ENCODE data around the gene AP2B1.

Gene AP2B1

DNA sequence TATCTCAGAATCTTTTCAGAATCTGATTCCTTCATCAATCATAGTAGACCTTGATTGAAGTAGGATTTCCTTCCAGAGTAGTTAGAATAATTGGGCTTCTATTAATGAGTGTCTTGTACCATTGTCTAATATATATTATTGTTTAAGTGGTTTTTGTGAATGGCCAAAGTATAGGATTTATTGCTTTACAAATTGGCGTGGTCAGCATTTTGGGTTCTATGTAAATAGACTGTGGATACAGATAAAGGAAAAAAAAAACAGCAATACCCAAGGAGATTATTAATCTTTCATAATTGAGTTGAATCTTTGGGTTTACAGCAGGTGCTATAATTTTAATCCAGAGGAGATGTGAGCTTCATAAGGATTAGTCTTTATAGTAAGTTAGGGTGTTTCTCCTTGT is 64.3 kb downstream of the AP2B1 start:
- peaks cover 29% of the 10 kb centered on the region for H3K36me3 ChIP-seq (ENCODE audit: control insufficient read depth, low read depth, low read length)
- no peak overlapping the region for H3K27ac ChIP-seq (ENCODE audit: low read length)
- no peaks in the 10 kb centered on the region for H3K27me3 ChIP-seq (ENCODE audit: control insufficient read depth, insufficient read depth, low read length)
- H3K4me3 ChIP-seq (ENCODE audit: low read length): no peak overlapping the region
- H3K4me1 ChIP-seq (ENCODE audit: control insufficient read depth, low read depth, low read length): no peaks in the 10 kb centered on the region
- no peak overlapping the region for H3K9ac ChIP-seq (ENCODE audit: low read length)
- H3K9me3 ChIP-seq (ENCODE audit: control insufficient read depth, low read depth, low read length): no peaks in the 10 kb centered on the region

DNA sequence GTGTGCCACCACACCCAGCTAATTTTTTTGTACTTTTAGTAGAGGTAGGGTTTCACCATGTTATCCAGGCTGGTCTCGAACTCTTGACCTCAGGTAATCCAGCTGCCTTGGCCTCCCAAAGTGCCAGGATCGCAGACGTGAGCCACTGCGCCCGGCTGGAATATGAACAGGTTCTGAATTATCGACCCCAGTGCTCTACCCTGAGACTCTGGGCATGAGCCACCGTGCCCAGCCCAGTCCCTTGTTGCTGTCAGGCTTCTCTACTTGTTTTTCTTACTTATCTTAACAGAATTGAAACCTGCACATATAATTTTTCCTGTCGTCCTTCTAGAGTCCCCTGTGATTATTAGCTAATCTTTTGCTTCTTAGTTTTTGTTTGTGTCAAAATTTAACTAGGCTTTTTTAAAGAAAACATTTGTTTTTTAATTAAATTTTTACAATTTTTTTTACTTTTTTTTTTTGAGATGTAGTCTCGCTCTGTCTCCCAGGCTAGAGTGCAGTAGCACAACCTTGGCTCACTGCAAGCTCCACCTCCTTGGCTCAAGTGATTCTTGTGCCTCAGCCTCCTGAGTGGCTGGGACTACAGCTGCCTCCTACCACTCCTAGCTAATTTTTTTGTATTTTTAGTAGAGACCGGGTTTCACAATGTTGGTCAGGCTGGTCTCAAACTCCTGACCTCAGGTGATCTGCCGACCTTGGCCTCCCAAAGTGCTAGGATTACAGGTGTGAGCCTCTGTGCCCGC is 66.7 kb downstream of the AP2B1 start:
- Histone ChIP-seq H3K4me1 (ENCODE audit: control insufficient read depth, low read depth, low read length) (no peaks in the 10 kb centered on the region), H3K9ac (ENCODE audit: low read length) (no peak overlapping the region), H3K27ac (ENCODE audit: low read length) (no peak overlapping the region), H3K4me3 (ENCODE audit: low read length) (no peak overlapping the region), H3K27me3 (ENCODE audit: control insufficient read depth, insufficient read depth, low read length) (no peaks in the 10 kb centered on the region), H3K9me3 (ENCODE audit: control insufficient read depth, low read depth, low read length) (no peaks in the 10 kb centered on the region), H3K36me3 (ENCODE audit: control insufficient read depth, low read depth, low read length) (peaks cover 35% of the 10 kb centered on the region)

DNA sequence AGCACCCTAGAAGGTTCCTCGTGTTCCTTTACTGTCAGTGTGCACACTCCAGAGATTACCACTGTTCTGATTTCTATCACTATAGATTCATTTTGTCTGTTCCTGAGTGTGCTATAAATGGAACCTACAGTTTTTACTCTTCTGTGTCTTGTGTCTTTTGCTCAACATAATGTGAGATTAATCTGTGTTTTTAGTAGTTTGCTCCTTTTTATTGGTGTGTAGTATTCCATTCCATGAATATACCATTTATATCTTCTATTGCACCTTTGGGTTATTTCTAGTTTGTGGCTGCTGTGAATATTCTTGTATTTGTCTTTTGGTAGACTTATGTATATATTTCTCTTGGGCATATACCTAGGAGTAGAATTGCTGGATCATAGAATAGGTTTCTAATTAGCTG is 68.2 kb downstream of the AP2B1 start:
- Histone ChIP-seq H3K9me3 (ENCODE audit: control insufficient read depth, low read depth, low read length) (no peaks in the 10 kb centered on the region), H3K9ac (ENCODE audit: low read length) (no peak overlapping the region), H3K36me3 (ENCODE audit: control insufficient read depth, low read depth, low read length) (peaks cover 43% of the 10 kb centered on the region)

DNA sequence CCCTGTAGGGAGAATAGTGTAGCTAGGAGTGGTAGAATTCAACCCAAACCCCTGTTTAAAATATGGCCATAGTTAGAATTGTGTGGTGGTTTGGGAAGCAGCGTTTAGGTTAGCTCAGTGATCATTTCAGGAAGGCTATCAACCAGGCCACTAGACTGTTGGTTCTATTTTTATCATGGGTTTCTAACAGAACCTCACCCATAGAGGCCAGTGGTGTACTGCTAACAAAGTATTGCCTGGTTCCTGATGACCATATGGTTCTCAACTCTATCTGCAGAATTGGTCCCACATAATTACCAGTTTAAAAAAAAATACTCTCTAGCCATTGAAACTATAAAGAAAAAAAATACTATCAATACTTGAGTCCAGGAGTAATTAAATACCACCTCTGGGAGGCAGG is 73.8 kb downstream of the AP2B1 start:
- no peak overlapping the region for H3K27ac ChIP-seq (ENCODE audit: low read length)
- peaks cover 40% of the 10 kb centered on the region for H3K36me3 ChIP-seq (ENCODE audit: control insufficient read depth, low read depth, low read length)
- H3K4me3 ChIP-seq (ENCODE audit: low read length): no peak overlapping the region
- H3K4me1 ChIP-seq (ENCODE audit: control insufficient read depth, low read depth, low read length): peaks cover 3% of the 10 kb centered on the region
- no peak overlapping the region for H3K9ac ChIP-seq (ENCODE audit: low read length)
- H3K9me3 ChIP-seq (ENCODE audit: control insufficient read depth, low read depth, low read length): no peaks in the 10 kb centered on the region
- H3K27me3 ChIP-seq (ENCODE audit: control insufficient read depth, insufficient read depth, low read length): no peaks in the 10 kb centered on the region

More for the DNA sequence above, 68.2 kb downstream of the AP2B1 start:
- Histone ChIP-seq H3K27me3 (ENCODE audit: control insufficient read depth, insufficient read depth, low read length) (no peaks in the 10 kb centered on the region), H3K27ac (ENCODE audit: low read length) (no peak overlapping the region), H3K4me1 (ENCODE audit: control insufficient read depth, low read depth, low read length) (peaks cover 3% of the 10 kb centered on the region), H3K4me3 (ENCODE audit: low read length) (no peak overlapping the region)

DNA sequence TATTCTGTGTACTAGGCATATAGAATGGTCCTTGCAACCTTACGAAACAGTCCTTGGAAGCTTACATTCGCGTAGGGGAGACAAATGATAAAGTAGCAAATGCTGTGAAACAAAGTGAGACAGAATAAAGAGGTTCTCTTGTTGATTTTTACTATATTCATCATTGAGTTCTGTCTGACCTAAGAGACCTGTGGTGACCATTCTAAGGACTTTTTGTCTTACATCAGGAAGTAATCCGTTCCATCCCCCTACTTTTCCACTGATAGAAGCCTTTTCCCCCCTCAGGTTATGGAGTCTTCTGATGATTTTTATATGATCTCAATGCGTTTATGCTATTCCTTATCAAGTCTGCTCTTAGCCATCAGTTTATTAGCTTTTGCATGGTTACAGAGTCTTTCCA is 77.6 kb downstream of the AP2B1 start:
- Histone ChIP-seq H3K4me1 (ENCODE audit: control insufficient read depth, low read depth, low read length) (peaks cover 8% of the 10 kb centered on the region), H3K9ac (ENCODE audit: low read length) (no peak overlapping the region), H3K36me3 (ENCODE audit: control insufficient read depth, low read depth, low read length) (peaks cover 20% of the 10 kb centered on the region)

DNA sequence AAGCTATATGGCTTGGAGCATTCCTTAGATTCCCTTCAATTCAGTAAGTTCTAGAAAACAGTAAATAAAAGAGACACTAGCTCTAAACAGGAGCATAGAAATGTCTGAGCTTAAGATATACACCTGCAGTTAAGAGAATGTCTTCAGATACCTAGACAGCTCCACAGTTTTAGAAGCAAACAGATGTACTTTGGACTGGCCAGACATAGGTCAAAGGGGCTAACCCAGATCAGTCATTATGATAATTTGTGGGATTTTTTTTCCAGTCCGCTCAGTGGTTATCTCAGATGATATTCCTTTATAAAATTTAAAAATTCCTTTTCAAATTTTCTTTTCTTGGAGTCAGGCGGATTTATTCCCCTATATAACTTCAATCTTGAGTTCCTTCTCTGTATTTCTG is 78.5 kb downstream of the AP2B1 start:
- Histone ChIP-seq H3K36me3 (ENCODE audit: control insufficient read depth, low read depth, low read length) (peaks cover 19% of the 10 kb centered on the region), H3K27ac (ENCODE audit: low read length) (no peak overlapping the region), H3K9me3 (ENCODE audit: control insufficient read depth, low read depth, low read length) (no peaks in the 10 kb centered on the region), H3K9ac (ENCODE audit: low read length) (no peak overlapping the region), H3K4me3 (ENCODE audit: low read length) (no peak overlapping the region), H3K27me3 (ENCODE audit: control insufficient read depth, insufficient read depth, low read length) (no peaks in the 10 kb centered on the region), H3K4me1 (ENCODE audit: control insufficient read depth, low read depth, low read length) (peaks cover 8% of the 10 kb centered on the region)

More for the DNA sequence above, 77.6 kb downstream of the AP2B1 start:
- no peaks in the 10 kb centered on the region for H3K9me3 ChIP-seq (ENCODE audit: control insufficient read depth, low read depth, low read length)
- no peak overlapping the region for H3K27ac ChIP-seq (ENCODE audit: low read length)
- no peaks in the 10 kb centered on the region for H3K27me3 ChIP-seq (ENCODE audit: control insufficient read depth, insufficient read depth, low read length)
- no peak overlapping the region for H3K4me3 ChIP-seq (ENCODE audit: low read length)

DNA sequence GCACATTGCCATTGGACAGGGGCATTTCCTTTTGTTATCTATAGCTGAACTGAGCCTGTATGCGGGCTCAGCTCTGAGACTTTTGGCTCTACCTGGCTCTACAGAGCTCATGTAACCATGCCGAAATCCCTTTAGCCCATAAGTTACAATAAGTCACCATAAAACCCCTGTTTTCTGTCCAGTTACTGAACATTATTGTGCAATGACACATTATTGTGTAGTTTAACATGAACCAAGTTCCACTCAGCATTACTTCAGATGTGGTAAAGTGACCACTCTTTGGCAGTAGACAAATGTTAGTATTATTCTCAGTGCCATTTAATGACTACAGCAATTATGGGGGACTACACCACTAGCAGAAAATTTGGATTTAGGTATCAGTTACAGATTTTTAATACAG is 78.9 kb downstream of the AP2B1 start:
- peaks cover 20% of the 10 kb centered on the region for H3K36me3 ChIP-seq (ENCODE audit: control insufficient read depth, low read depth, low read length)
- H3K4me1 ChIP-seq (ENCODE audit: control insufficient read depth, low read depth, low read length): peaks cover 8% of the 10 kb centered on the region
- no peak overlapping the region for H3K9ac ChIP-seq (ENCODE audit: low read length)
- H3K27me3 ChIP-seq (ENCODE audit: control insufficient read depth, insufficient read depth, low read length): no peaks in the 10 kb centered on the region
- H3K4me3 ChIP-seq (ENCODE audit: low read length): no peak overlapping the region
- no peaks in the 10 kb centered on the region for H3K9me3 ChIP-seq (ENCODE audit: control insufficient read depth, low read depth, low read length)
- no peak overlapping the region for H3K27ac ChIP-seq (ENCODE audit: low read length)

DNA sequence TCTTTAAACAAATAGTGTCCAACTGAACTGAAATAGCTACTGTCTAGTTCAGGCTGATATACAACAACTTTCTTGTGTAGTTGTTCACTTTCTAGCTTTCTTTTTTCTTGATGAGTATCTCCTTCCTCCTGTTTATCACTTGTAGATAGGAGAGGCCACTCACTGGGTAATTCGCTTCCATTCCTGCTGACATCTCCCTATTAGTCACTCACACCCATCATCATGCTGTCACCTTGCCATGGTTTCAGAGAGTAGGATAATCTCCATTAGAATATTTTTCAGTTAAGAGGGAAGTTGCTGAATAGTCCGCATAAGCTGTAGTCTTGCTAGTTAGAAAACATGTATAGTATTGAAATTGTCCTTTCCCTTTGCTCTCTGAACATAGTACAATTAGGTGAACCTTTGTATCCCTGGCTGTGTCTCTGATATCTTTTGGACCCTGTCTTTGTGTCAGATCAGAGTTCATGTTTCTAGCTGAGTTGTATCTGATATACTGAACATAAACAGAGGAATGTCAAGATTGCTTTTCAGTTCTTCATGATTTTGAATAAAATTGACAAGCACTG is 79.9 kb downstream of the AP2B1 start:
- Histone ChIP-seq H3K36me3 (ENCODE audit: control insufficient read depth, low read depth, low read length) (peaks cover 28% of the 10 kb centered on the region), H3K27me3 (ENCODE audit: control insufficient read depth, insufficient read depth, low read length) (no peaks in the 10 kb centered on the region), H3K9me3 (ENCODE audit: control insufficient read depth, low read depth, low read length) (no peaks in the 10 kb centered on the region), H3K4me3 (ENCODE audit: low read length) (no peak overlapping the region), H3K27ac (ENCODE audit: low read length) (no peak overlapping the region), H3K4me1 (ENCODE audit: control insufficient read depth, low read depth, low read length) (peaks cover 8% of the 10 kb centered on the region), H3K9ac (ENCODE audit: low read length) (no peak overlapping the region)

DNA sequence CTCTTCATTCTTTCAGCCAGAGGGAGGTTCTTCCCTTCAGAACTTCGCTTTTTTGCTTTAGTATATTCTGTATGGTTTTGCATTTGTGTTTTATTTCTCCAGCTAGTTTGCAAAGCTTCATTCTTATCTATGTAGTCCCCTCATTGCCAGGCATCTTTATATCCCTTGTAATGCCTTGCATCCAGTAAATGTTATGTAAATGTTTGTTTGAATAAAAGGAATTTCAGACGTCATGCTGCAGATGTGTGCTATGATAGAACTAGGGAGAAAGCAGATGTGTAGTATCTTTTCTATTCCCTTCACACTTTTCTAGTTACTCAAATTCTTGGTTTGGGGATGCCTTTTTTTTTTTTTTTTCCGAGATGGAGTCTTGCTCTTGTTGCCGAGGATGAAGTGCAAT is 81.7 kb downstream of the AP2B1 start:
- Histone ChIP-seq H3K36me3 (ENCODE audit: control insufficient read depth, low read depth, low read length) (peaks cover 24% of the 10 kb centered on the region), H3K4me1 (ENCODE audit: control insufficient read depth, low read depth, low read length) (peaks cover 8% of the 10 kb centered on the region), H3K27ac (ENCODE audit: low read length) (no peak overlapping the region), H3K27me3 (ENCODE audit: control insufficient read depth, insufficient read depth, low read length) (no peaks in the 10 kb centered on the region), H3K9ac (ENCODE audit: low read length) (no peak overlapping the region), H3K9me3 (ENCODE audit: control insufficient read depth, low read depth, low read length) (no peaks in the 10 kb centered on the region), H3K4me3 (ENCODE audit: low read length) (no peak overlapping the region)

DNA sequence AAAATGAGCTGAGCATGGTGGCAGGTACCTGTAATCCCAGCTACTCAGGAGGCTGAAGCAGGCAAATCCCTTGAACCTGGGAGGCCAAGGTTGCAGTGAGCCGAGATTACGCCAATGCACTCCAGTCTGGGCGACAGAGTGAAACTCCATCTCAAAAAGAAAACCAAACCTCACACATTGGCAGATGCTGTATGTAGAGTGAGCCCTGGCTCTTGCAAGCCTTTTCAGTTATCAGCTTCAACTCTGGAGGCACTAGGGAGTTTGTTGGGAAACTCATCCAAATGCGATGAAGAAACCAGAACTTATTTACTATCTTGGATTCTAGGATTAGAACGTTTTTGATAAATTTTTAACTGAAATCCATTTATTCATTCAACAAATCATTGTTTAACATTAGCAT is 87.4 kb downstream of the AP2B1 start:
- Histone ChIP-seq H3K9me3 (ENCODE audit: control insufficient read depth, low read depth, low read length) (no peaks in the 10 kb centered on the region), H3K4me3 (ENCODE audit: low read length) (no peak overlapping the region), H3K36me3 (ENCODE audit: control insufficient read depth, low read depth, low read length) (peaks cover 33% of the 10 kb centered on the region), H3K9ac (ENCODE audit: low read length) (no peak overlapping the region), H3K27ac (ENCODE audit: low read length) (no peak overlapping the region), H3K27me3 (ENCODE audit: control insufficient read depth, insufficient read depth, low read length) (no peaks in the 10 kb centered on the region), H3K4me1 (ENCODE audit: control insufficient read depth, low read depth, low read length) (no peaks in the 10 kb centered on the region)

DNA sequence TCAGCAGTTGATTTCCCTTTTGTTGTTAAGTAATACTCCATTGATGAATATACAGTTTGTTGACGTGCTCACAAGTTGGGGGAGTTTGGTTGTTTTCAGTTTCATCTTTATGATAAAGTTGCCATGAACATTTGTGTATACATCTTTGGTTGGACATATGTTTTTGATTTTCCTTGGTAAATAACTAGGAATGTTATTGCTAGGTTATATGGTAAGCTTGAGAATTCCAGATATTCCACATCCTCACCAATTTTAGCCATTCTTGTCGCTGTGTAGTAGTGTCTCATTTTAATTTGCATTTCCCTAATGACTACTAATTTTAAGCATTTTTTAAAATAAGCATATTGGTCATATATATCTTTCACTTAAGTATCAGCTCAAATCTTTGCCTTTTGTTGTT is 89.3 kb downstream of the AP2B1 start:
- peaks cover 28% of the 10 kb centered on the region for H3K36me3 ChIP-seq (ENCODE audit: control insufficient read depth, low read depth, low read length)
- no peaks in the 10 kb centered on the region for H3K4me1 ChIP-seq (ENCODE audit: control insufficient read depth, low read depth, low read length)
- no peaks in the 10 kb centered on the region for H3K9me3 ChIP-seq (ENCODE audit: control insufficient read depth, low read depth, low read length)
- no peak overlapping the region for H3K4me3 ChIP-seq (ENCODE audit: low read length)
- no peaks in the 10 kb centered on the region for H3K27me3 ChIP-seq (ENCODE audit: control insufficient read depth, insufficient read depth, low read length)
- no peak overlapping the region for H3K27ac ChIP-seq (ENCODE audit: low read length)
- H3K9ac ChIP-seq (ENCODE audit: low read length): no peak overlapping the region
